Measurements from ENCODE around the gene RNASET2.

GRCh38 chr6:167005350-167006159 lies 49.2 kb upstream of the RNASET2 start:
- TF ChIP-seq POLR2A (IDR thresholded peaks at IDR 0.05) = no peak
- TF ChIP-seq, protein P1, sequence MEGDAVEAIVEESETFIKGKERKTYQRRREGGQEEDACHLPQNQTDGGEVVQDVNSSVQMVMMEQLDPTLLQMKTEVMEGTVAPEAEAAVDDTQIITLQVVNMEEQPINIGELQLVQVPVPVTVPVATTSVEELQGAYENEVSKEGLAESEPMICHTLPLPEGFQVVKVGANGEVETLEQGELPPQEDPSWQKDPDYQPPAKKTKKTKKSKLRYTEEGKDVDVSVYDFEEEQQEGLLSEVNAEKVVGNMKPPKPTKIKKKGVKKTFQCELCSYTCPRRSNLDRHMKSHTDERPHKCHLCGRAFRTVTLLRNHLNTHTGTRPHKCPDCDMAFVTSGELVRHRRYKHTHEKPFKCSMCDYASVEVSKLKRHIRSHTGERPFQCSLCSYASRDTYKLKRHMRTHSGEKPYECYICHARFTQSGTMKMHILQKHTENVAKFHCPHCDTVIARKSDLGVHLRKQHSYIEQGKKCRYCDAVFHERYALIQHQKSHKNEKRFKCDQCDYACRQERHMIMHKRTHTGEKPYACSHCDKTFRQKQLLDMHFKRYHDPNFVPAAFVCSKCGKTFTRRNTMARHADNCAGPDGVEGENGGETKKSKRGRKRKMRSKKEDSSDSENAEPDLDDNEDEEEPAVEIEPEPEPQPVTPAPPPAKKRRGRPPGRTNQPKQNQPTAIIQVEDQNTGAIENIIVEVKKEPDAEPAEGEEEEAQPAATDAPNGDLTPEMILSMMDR (IDR thresholded peaks at IDR 0.05) = no peak

Data from testis (tissue), 2 donors.